K562 (cell line): Measurements from ENCODE around the gene CARD9. TPM values are rescaled to one million over a fixed set of nuclear protein-coding genes. Genes with fewer than 3 reads are reported as not detected.

Source experiments
- ATAC-seq: fragments of 200-7000 bp; cut with Tn5 transposase; 3 replicates; pipeline ENCODE4 v1.9.1; 2020; ENCODE audit warnings: moderate library complexity
- BruUV-seq: library from RNA; stranded (reverse); fragments of 400-500 nt; replicated peaks from 2 replicates; lab custom pipeline; 2021; lab: Mats Ljungman, UMichigan
- CTCF ChIA-PET: fragments of 300-600 bp; formaldehyde crosslinking; extraction: SDS; loops from one replicate; lab custom pipeline; 2021; ENCODE audit warnings: low intra/inter-chr PET ratio; lab: Yijun Ruan, JAX
- POLR2A ChIA-PET: fragments of 300-600, 350-650 bp; sonication (Branson Sonifier 250); formaldehyde crosslinking; extraction: SDS; loops from one replicate; lab custom pipeline; 2021; ENCODE audit warnings: antibody characterized with exemption, inconsistent platforms; lab: Yijun Ruan, JAX
- DNase-seq, 4 experiments: peaks; one replicate each; pipeline versions ENCODE4 v3.0.0 to v3.0.0-alpha.2; 2011 to 2018; ENCODE audit warnings: low spot score in 3 of 4, mixed read lengths in 3 of 4; ENCODE audit errors: extremely low read depth in 1 of 4
- FAIRE-seq: peaks from 2 replicates; lab custom pipeline; 2011; peaks lifted over from hg19 to GRCh38; lab: Jason Lieb, UNC
- H2AFZ ChIP-seq: 2 replicates; pipeline ENCODE4 v1.6.0; 2011; ENCODE audit warnings: low read depth, low read length, control low read depth, inconsistent platforms
- H3K27ac ChIP-seq: fragments of 200-600 bp; 3 replicates; pipeline ENCODE4 v1.8.0; 2011; ENCODE audit warnings: low read depth, mild to moderate bottlenecking, control low read depth, inconsistent platforms, low read length, moderate library complexity, mixed read lengths; ENCODE audit errors: extremely low read depth
- H3K27me3 ChIP-seq, 2 experiments: fragments of 300-600 bp in 1 of 2; 2 replicates in 1 of 2; 3 replicates in 1 of 2; pipeline versions ENCODE4 v1.6.0 to v1.8.0; 2011; ENCODE audit warnings: inconsistent platforms in 2 of 2, low read length in 2 of 2, mild to moderate bottlenecking in 1 of 2, mixed read lengths in 1 of 2, moderate library complexity in 1 of 2; ENCODE audit not compliant: control insufficient read depth in 2 of 2, insufficient read depth in 2 of 2
- H3K36me3 ChIP-seq: fragments of 300-600 bp; 3 replicates; pipeline ENCODE4 v1.8.0; 2011; ENCODE audit warnings: mild to moderate bottlenecking, low read length, inconsistent platforms; ENCODE audit not compliant: control insufficient read depth, insufficient read depth
- H3K4me1 ChIP-seq, 2 experiments: fragments of 200-600 bp in 1 of 2; replicated peaks in 1 of 2; 2 replicates in 1 of 2; 3 replicates in 1 of 2; pipeline versions ENCODE4 v1.5.1 to v1.8.0; 2011; ENCODE audit warnings: inconsistent platforms in 2 of 2, low read length in 2 of 2, mild to moderate bottlenecking in 1 of 2, mixed read lengths in 1 of 2, moderate library complexity in 1 of 2; ENCODE audit not compliant: control insufficient read depth in 2 of 2, insufficient read depth in 2 of 2
- H3K4me2 ChIP-seq: 2 replicates; pipeline ENCODE4 v1.6.1; 2011; ENCODE audit warnings: low read length, control low read depth, inconsistent platforms, mixed read lengths; ENCODE audit not compliant: insufficient read depth
- H3K4me3 ChIP-seq: fragments of 200-600 bp; sonication (generic), shearing (Covaris generic); 2 replicates; pipeline ENCODE4 v1.5.1; 2016; ENCODE audit warnings: control low read depth, inconsistent platforms
- H3K79me2 ChIP-seq: fragments of 200-600 bp; 3 replicates; pipeline ENCODE4 v1.8.0; 2011; ENCODE audit warnings: low read length, inconsistent platforms; ENCODE audit not compliant: control insufficient read depth, insufficient read depth
- H3K9ac ChIP-seq, 2 experiments: 2 replicates each; pipeline versions ENCODE4 v1.6.0 to v1.6.1; 2011; ENCODE audit warnings: low read depth in 2 of 2, low read length in 2 of 2, control low read depth in 1 of 2, inconsistent platforms in 1 of 2, mild to moderate bottlenecking in 1 of 2, mixed read lengths in 1 of 2; ENCODE audit not compliant: insufficient read depth in 1 of 2
- H3K9me1 ChIP-seq: one replicate; pipeline ENCODE4 v1.6.0; 2011; ENCODE audit warnings: inconsistent platforms, mild to moderate bottlenecking, low read length, moderate library complexity; ENCODE audit not compliant: control insufficient read depth, insufficient read depth
- H3K9me3 ChIP-seq: replicated peaks from 2 replicates; pipeline ENCODE4 v1.5.1; 2011; ENCODE audit warnings: low read depth, low read length, inconsistent platforms; ENCODE audit not compliant: control insufficient read depth, insufficient read depth
- H4K20me1 ChIP-seq: replicated peaks from 2 replicates; pipeline ENCODE4 v1.6.1; 2011; ENCODE audit warnings: low read length, inconsistent platforms, mixed read lengths; ENCODE audit not compliant: control insufficient read depth, insufficient read depth
- KLF16 ChIP-seq: IDR thresholded peaks from 2 replicates; pipeline ENCODE4 v1.6.1; 2016; ENCODE audit warnings: antibody characterized with exemption
- POLR2A ChIP-seq: fragments of 450-650 bp; conservative IDR thresholded peaks from 2 replicates; pipeline ENCODE4 v1.6.1; 2016
- PPARD ChIP-seq: fragments of 250-450 bp; sonication (Bioruptor Pico); IDR thresholded peaks from 2 replicates; pipeline ENCODE4 v1.8.0; 2022; ENCODE audit warnings: inconsistent platforms, mild to moderate bottlenecking, moderate library complexity
- RBM25 ChIP-seq: fragments of 200-400 bp; formaldehyde crosslinking; IDR thresholded peaks from 2 replicates; pipeline ENCODE4 v1.6.1; 2018; ENCODE audit warnings: low read length, low read depth, moderate library complexity; ENCODE audit not compliant: severe bottlenecking
- U2AF2 ChIP-seq: fragments of 200-400 bp; formaldehyde crosslinking; optimal IDR thresholded peaks from 2 replicates; pipeline ENCODE3; 2017; ENCODE audit warnings: low read depth, mild to moderate bottlenecking, low read length
- ZNF780A ChIP-seq: fragments of 250-450 bp; sonication (Bioruptor Pico); IDR thresholded peaks from 2 replicates; pipeline ENCODE4 v1.5.0; 2021; ENCODE audit warnings: mild to moderate bottlenecking
- WGBS: fragments of 100-300 bp; shearing (Covaris generic); methylation state at CpG from one replicate; pipeline ENCODE4 v1.1.6; 2016; ENCODE audit warnings: low coverage, mixed read lengths; ENCODE audit not compliant: insufficient coverage; ENCODE audit errors: missing lambda C conversion rate; 5-methylcytosine and 5-hydroxymethylcytosine counted together
- in situ Hi-C: fragments of 300-500 bp; cut with MboI; formaldehyde crosslinking; loops from 4 replicates; pipeline ENCODE4 v1.15.0; 2018; ENCODE audit warnings: inconsistent platforms, mixed read lengths
- intact Hi-C: fragments of 100-400 bp; cut with micrococcal nuclease; formaldehyde crosslinking; loops from 2 replicates; pipeline ENCODE4 v1.14.2; 2022
- polyA plus RNA-seq, 8 experiments: library from polyadenylated mRNA; depleted of rRNA in 4 of 8; stranded (reverse) in 5 of 8; unstranded in 3 of 8; fragments of >200 nt; fragmentation: Nextera tagmentation in 2 of 8; fragmentation: Illumina TruSeq in 1 of 8; extraction: Ambion mirVana in 2 of 8; extraction: Trizol in 1 of 8; gene quantifications; 2 replicates each; pipeline versions ENCODE4 v1.2.1 to v1.2.3, GENCODE V29; 2011 to 2014; ENCODE audit warnings: inconsistent platforms in 1 of 8, missing spikeins in 1 of 8
- total RNA-seq, 7 experiments: library from RNA; depleted of rRNA in 6 of 7; stranded (reverse); fragments of >200 nt in 6 of 7; fragmentation: Illumina TruSeq in 2 of 7; extraction: Trizol in 2 of 7; gene quantifications; 2 replicates each; pipeline versions ENCODE4 v1.2.1 to v1.2.3, GENCODE V29; 2011 to 2021; ENCODE audit warnings: low replicate concordance in 1 of 7
- TF ChIP-seq, protein P1 (sequence below): fragments of 450-650 bp; IDR thresholded peaks from 2 replicates; pipeline ENCODE4 v1.6.1; 2018; ENCODE audit not compliant: partially characterized antibody
- TF ChIP-seq, protein P2 (sequence below): fragments of 450-650 bp; formaldehyde crosslinking; IDR thresholded peaks from 2 replicates; pipeline ENCODE4 v1.4.0; 2020; ENCODE audit warnings: mild to moderate bottlenecking, mixed read lengths
- TF ChIP-seq, protein P3 (sequence below), 2 experiments: IDR thresholded peaks; 2 replicates each; pipeline ENCODE4 v1.6.1; 2012; ENCODE audit warnings: improper control_type of control experiment in 2 of 2, low read depth in 2 of 2, low read length in 2 of 2, borderline replicate concordance in 1 of 2
- TF ChIP-seq, protein P4 (sequence below): fragments of 250-450 bp; sonication (Bioruptor Pico); IDR thresholded peaks from 2 replicates; pipeline ENCODE4 v1.5.0; 2022; ENCODE audit warnings: mild to moderate bottlenecking
- TF ChIP-seq, protein P5 (sequence below): fragments of 250-450 bp; sonication (Bioruptor Pico); IDR thresholded peaks from 2 replicates; pipeline ENCODE4 v1.8.0; 2022; ENCODE audit warnings: moderate library complexity, mild to moderate bottlenecking, inconsistent platforms

The CARD9 gene
- total and polyA plus RNA-seq, 9 of the 15 experiments (the other 6 are each of a cell fraction or from before 2014, with no cell fraction given) = 1.7 to 53.0 (median 9.7) TPM

DNA sequence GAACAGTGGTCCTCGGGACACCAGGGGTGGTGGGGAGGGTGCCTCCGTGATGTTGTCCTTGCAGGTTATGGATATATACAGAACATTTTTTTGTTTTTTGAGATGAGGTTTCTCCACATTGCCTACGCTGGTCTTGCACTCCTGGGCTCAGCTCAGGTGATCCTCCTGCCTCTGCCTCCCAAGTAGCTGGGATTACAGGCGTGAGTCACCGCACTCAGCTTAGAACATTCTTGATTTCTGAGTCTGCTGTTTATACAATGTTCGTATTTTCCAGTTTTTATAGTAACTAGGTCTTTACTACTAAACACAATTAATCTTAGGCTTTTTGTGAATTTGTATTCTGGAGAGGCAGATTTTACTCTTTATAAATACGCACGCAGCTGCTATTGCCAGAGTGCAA is 43.0 kb upstream of the CARD9 start:
- Histone ChIP-seq H3K79me2 (peaks cover 32% of the 10 kb centered on the region), H3K36me3 (peaks cover 96% of the 10 kb centered on the region), H3K9me3 (no peaks in the 10 kb centered on the region; the same call in 1 of the 2 replicates), H3K9me1 (no peaks in the 10 kb centered on the region), H3K27me3 (no peaks in the 10 kb centered on the region), H4K20me1 (no peaks in the 10 kb centered on the region; the same call in none of the 2 replicates), H3K4me3 (no peak overlapping the region), H3K4me1 (peaks cover 6 to 8% of the 10 kb centered on the region in 2 experiments; a peak in 4 of 5 replicates), H2AFZ (no peak overlapping the region), H3K9ac (no peak overlapping the region; a peak in 1 of 4 replicates), H3K27ac (no peak overlapping the region), H3K4me2 (no peak overlapping the region)
- no peak for FAIRE-seq
- no TSS peak for BruUV-seq
- intact Hi-C loops = no loop called here
- ChIA-PET POLR2A (interaction anchor here (1.5 kb wide), 1 partner anchor 14 kb away, joined by 3 read pairs; no protein-coding TSS in a partner anchor), CTCF (no interaction called here)
- no peak for ATAC-seq
- WGBS = 96% methylated on average over 8 of the region's 8 CpGs
- DNase-seq = no peak
- in situ Hi-C loops = no loop called here
- TF ChIP-seq PPARD (CRISPR knock-in tag) (no peak), RBM25 (no peak), U2AF2 (no peak), KLF16 (no peak), POLR2A (no peak), ZNF780A (CRISPR knock-in tag) (no peak)
- TF ChIP-seq, protein P1, sequence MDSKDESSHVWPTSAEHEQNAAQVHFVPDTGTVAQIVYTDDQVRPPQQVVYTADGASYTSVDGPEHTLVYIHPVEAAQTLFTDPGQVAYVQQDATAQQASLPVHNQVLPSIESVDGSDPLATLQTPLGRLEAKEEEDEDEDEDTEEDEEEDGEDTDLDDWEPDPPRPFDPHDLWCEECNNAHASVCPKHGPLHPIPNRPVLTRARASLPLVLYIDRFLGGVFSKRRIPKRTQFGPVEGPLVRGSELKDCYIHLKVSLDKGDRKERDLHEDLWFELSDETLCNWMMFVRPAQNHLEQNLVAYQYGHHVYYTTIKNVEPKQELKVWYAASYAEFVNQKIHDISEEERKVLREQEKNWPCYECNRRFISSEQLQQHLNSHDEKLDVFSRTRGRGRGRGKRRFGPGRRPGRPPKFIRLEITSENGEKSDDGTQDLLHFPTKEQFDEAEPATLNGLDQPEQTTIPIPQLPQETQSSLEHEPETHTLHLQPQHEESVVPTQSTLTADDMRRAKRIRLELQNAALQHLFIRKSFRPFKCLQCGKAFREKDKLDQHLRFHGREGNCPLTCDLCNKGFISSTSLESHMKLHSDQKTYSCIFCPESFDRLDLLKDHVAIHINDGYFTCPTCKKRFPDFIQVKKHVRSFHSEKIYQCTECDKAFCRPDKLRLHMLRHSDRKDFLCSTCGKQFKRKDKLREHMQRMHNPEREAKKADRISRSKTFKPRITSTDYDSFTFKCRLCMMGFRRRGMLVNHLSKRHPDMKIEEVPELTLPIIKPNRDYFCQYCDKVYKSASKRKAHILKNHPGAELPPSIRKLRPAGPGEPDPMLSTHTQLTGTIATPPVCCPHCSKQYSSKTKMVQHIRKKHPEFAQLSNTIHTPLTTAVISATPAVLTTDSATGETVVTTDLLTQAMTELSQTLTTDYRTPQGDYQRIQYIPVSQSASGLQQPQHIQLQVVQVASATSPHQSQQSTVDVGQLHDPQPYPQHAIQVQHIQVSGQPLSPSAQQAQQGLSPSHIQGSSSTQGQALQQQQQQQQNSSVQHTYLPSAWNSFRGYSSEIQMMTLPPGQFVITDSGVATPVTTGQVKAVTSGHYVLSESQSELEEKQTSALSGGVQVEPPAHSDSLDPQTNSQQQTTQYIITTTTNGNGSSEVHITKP = no peak
- TF ChIP-seq, protein P2, sequence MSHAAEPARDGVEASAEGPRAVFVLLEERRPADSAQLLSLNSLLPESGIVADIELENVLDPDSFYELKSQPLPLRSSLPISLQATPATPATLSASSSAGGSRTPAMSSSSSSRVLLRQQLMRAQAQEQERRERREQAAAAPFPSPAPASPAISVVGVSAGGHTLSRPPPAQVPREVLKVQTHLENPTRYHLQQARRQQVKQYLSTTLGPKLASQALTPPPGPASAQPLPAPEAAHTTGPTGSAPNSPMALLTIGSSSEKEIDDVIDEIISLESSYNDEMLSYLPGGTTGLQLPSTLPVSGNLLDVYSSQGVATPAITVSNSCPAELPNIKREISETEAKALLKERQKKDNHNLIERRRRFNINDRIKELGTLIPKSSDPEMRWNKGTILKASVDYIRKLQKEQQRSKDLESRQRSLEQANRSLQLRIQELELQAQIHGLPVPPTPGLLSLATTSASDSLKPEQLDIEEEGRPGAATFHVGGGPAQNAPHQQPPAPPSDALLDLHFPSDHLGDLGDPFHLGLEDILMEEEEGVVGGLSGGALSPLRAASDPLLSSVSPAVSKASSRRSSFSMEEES = no peak
- TF ChIP-seq, protein P3, sequence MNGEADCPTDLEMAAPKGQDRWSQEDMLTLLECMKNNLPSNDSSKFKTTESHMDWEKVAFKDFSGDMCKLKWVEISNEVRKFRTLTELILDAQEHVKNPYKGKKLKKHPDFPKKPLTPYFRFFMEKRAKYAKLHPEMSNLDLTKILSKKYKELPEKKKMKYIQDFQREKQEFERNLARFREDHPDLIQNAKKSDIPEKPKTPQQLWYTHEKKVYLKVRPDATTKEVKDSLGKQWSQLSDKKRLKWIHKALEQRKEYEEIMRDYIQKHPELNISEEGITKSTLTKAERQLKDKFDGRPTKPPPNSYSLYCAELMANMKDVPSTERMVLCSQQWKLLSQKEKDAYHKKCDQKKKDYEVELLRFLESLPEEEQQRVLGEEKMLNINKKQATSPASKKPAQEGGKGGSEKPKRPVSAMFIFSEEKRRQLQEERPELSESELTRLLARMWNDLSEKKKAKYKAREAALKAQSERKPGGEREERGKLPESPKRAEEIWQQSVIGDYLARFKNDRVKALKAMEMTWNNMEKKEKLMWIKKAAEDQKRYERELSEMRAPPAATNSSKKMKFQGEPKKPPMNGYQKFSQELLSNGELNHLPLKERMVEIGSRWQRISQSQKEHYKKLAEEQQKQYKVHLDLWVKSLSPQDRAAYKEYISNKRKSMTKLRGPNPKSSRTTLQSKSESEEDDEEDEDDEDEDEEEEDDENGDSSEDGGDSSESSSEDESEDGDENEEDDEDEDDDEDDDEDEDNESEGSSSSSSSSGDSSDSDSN (IDR thresholded peaks at IDR 0.05; ENCODE audit: borderline replicate concordance in 1 of 2, low read depth in 2 of 2, low read length in 2 of 2) = no peak
- TF ChIP-seq, protein P4, sequence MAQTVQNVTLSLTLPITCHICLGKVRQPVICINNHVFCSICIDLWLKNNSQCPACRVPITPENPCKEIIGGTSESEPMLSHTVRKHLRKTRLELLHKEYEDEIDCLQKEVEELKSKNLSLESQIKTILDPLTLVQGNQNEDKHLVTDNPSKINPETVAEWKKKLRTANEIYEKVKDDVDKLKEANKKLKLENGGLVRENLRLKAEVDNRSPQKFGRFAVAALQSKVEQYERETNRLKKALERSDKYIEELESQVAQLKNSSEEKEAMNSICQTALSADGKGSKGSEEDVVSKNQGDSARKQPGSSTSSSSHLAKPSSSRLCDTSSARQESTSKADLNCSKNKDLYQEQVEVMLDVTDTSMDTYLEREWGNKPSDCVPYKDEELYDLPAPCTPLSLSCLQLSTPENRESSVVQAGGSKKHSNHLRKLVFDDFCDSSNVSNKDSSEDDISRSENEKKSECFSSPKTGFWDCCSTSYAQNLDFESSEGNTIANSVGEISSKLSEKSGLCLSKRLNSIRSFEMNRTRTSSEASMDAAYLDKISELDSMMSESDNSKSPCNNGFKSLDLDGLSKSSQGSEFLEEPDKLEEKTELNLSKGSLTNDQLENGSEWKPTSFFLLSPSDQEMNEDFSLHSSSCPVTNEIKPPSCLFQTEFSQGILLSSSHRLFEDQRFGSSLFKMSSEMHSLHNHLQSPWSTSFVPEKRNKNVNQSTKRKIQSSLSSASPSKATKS = no peak
- TF ChIP-seq, protein P5, sequence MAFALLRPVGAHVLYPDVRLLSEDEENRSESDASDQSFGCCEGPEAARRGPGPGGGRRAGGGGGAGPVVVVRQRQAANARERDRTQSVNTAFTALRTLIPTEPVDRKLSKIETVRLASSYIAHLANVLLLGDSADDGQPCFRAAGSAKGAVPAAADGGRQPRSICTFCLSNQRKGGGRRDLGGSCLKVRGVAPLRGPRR (CRISPR knock-in tag) = no peak
